ENCODE data around the gene ATR.
"Not testable (repeated sequence)": the region's sequence is repeated elsewhere in the genome, so short reads cannot be mapped to it uniquely, and the experiment has no call there.

Gene ATR

GRCh38 chr3:142560118-142560517 is 18.4 kb downstream of the ATR start:
- DNase-seq (ENCODE audit: low read depth in 1 of 2, low spot score in 1 of 2) = no peak
- TF ChIP-seq POLR2AphosphoS5 (IDR thresholded peaks at IDR 0.05; ENCODE audit: low read depth) (no peak), SPI1 (IDR thresholded peaks at IDR 0.05; ENCODE audit: borderline replicate concordance, low read depth) (no peak), GABPA (IDR thresholded peaks at IDR 0.05; ENCODE audit: low read depth) (no peak), REST (IDR thresholded peaks at IDR 0.05; ENCODE audit: insufficient replicate concordance, low read depth) (no peak)
- Histone ChIP-seq H3K4me3 (replicated peaks; ENCODE audit: insufficient read depth, low read length) (no peak overlapping the region), H3K27ac (replicated peaks) (no peak overlapping the region), H3K27me3 (ENCODE audit: insufficient read depth, poor library complexity, severe bottlenecking) (no peaks in the 10 kb centered on the region)

- no peak overlapping the region for H3K27ac ChIP-seq (replicated peaks)
- H3K4me3 ChIP-seq (replicated peaks; ENCODE audit: insufficient read depth, low read length) = no peak overlapping the region
- TF ChIP-seq CTCF (IDR thresholded peaks at IDR 0.05; ENCODE audit: insufficient read depth, low read length) (no peak), REST (IDR thresholded peaks at IDR 0.05; ENCODE audit: insufficient replicate concordance, low read depth) (no peak), SPI1 (IDR thresholded peaks at IDR 0.05; ENCODE audit: borderline replicate concordance, low read depth) (no peak), POLR2AphosphoS5 (IDR thresholded peaks at IDR 0.05; ENCODE audit: low read depth) (no peak), GABPA (IDR thresholded peaks at IDR 0.05; ENCODE audit: low read depth) (no peak)
- no peaks in the 10 kb centered on the region for H3K27me3 ChIP-seq (ENCODE audit: insufficient read depth, poor library complexity, severe bottlenecking)
- no peak for DNase-seq (ENCODE audit: low read depth in 1 of 2, low spot score in 1 of 2)
These were observed 24.8 kb downstream of the ATR start for GRCh38 chr3:142553741-142554140.

- not testable (repeated sequence) for H3K27ac ChIP-seq (replicated peaks); H3K4me3 ChIP-seq (replicated peaks; ENCODE audit: insufficient read depth, low read length); H3K27me3 ChIP-seq (ENCODE audit: insufficient read depth, poor library complexity, severe bottlenecking); DNase-seq (ENCODE audit: low read depth in 1 of 2, low spot score in 1 of 2)
These were observed 26.0 kb downstream of the ATR start for GRCh38 chr3:142552579-142552978.

- no peak for DNase-seq (ENCODE audit: low read depth in 1 of 2, low spot score in 1 of 2)
- H3K4me3 ChIP-seq (replicated peaks; ENCODE audit: insufficient read depth, low read length) = no peak overlapping the region
- no peaks in the 10 kb centered on the region for H3K27me3 ChIP-seq (ENCODE audit: insufficient read depth, poor library complexity, severe bottlenecking)
- no peak for TF ChIP-seq REST (IDR thresholded peaks at IDR 0.05; ENCODE audit: insufficient replicate concordance, low read depth)
- no peak overlapping the region for H3K27ac ChIP-seq (replicated peaks)
These were observed 28.5 kb downstream of the ATR start for GRCh38 chr3:142549986-142550385.

- Histone ChIP-seq H3K27me3 (ENCODE audit: insufficient read depth, poor library complexity, severe bottlenecking) (no peaks in the 10 kb centered on the region), H3K4me3 (replicated peaks; ENCODE audit: insufficient read depth, low read length) (no peak overlapping the region), H3K27ac (replicated peaks) (no peak overlapping the region)
- DNase-seq (ENCODE audit: low read depth in 1 of 2, low spot score in 1 of 2) = no peak
- TF ChIP-seq REST (IDR thresholded peaks at IDR 0.05; ENCODE audit: insufficient replicate concordance, low read depth) = no peak
- no peak for TF ChIP-seq CTCF (IDR thresholded peaks at IDR 0.05; ENCODE audit: insufficient read depth, low read length)
- TF ChIP-seq POLR2AphosphoS5 (IDR thresholded peaks at IDR 0.05; ENCODE audit: low read depth) = no peak
- no peak for TF ChIP-seq SPI1 (IDR thresholded peaks at IDR 0.05; ENCODE audit: borderline replicate concordance, low read depth)
- TF ChIP-seq GABPA (IDR thresholded peaks at IDR 0.05; ENCODE audit: low read depth) = no peak
These were observed 35.2 kb downstream of the ATR start for GRCh38 chr3:142543307-142543706.

All from HL-60 (cell line).